Endothelial cell of umbilical vein (primary cell): Measurements from ENCODE around the gene ZNF160. TPM values are rescaled to one million over a fixed set of nuclear protein-coding genes. Genes with fewer than 3 reads are reported as not detected.

ENCODE experiments used
- BruUV-seq: library from RNA; stranded (reverse); fragments of 400-500 nt; replicated peaks from 2 replicates; lab custom pipeline; 2021; lab: Mats Ljungman, UMichigan
- CTCF ChIA-PET: fragments of 300-600, 350-600 bp; sonication (Branson Sonifier 250); formaldehyde crosslinking; loops from one replicate; lab custom pipeline; 2021; ENCODE audit warnings: antibody characterized with exemption, inconsistent platforms; lab: Charles Lee
- POLR2A ChIA-PET: fragments of 300-600, 350-600 bp; sonication (Branson Sonifier 250); formaldehyde crosslinking; loops from one replicate; lab custom pipeline; 2021; ENCODE audit warnings: antibody characterized with exemption, inconsistent platforms; lab: Charles Lee
- DNase-seq: peaks from one replicate; pipeline ENCODE4 v3.0.0-alpha.2; 2011; ENCODE audit warnings: low read depth, low spot score
- FAIRE-seq: peaks from 2 replicates; lab custom pipeline; 2011; peaks lifted over from hg19 to GRCh38; lab: Jason Lieb, UNC
- H2AFZ ChIP-seq: 2 replicates; pipeline ENCODE4 v1.6.0; 2012; ENCODE audit warnings: low read depth, low read length, control low read depth, inconsistent platforms
- H3K27ac ChIP-seq: 2 replicates; pipeline ENCODE4 v1.5.1; 2011; ENCODE audit warnings: low read depth, mild to moderate bottlenecking, control low read depth, low read length, moderate library complexity; ENCODE audit not compliant: insufficient read depth
- H3K27me3 ChIP-seq, 2 experiments: 2 replicates each; pipeline versions ENCODE4 v1.6.0 to v1.6.1; 2011; ENCODE audit warnings: low read length in 2 of 2, mixed read lengths in 1 of 2; ENCODE audit not compliant: control insufficient read depth in 2 of 2, insufficient read depth in 2 of 2
- H3K36me3 ChIP-seq, 2 experiments: 2 replicates in 1 of 2; 3 replicates in 1 of 2; pipeline ENCODE4 v1.5.1; 2011; ENCODE audit warnings: low read length in 2 of 2, mild to moderate bottlenecking in 1 of 2, moderate library complexity in 1 of 2; ENCODE audit not compliant: control insufficient read depth in 2 of 2, insufficient read depth in 2 of 2; ENCODE audit errors: extremely low read depth in 1 of 2
- H3K4me1 ChIP-seq: 3 replicates; pipeline ENCODE4 v1.5.1; 2011; ENCODE audit warnings: mild to moderate bottlenecking, low read length; ENCODE audit not compliant: control insufficient read depth, insufficient read depth; ENCODE audit errors: extremely low read depth
- H3K4me2 ChIP-seq: 2 replicates; pipeline ENCODE4 v1.6.1; 2011; ENCODE audit warnings: low read length, control low read depth, mixed read lengths; ENCODE audit not compliant: insufficient read depth
- H3K4me3 ChIP-seq, 3 experiments: fragments of 200-600 bp in 1 of 3; sonication (generic), shearing (Covaris generic) in 1 of 3; replicated peaks in 1 of 3; 2 replicates each; pipeline ENCODE4 v1.5.1; 2011 to 2016; ENCODE audit warnings: control low read depth in 3 of 3, low read length in 3 of 3, mild to moderate bottlenecking in 2 of 3, inconsistent platforms in 1 of 3, low read depth in 1 of 3, moderate library complexity in 1 of 3; ENCODE audit not compliant: insufficient read depth in 1 of 3
- H3K79me2 ChIP-seq: 2 replicates; pipeline ENCODE4 v1.6.0; 2012; ENCODE audit warnings: low read length, inconsistent platforms; ENCODE audit not compliant: control insufficient read depth, insufficient read depth
- H3K9ac ChIP-seq: replicated peaks from 2 replicates; pipeline ENCODE3; 2011; ENCODE audit warnings: low read length, control low read depth; ENCODE audit not compliant: insufficient read depth; ENCODE audit errors: extremely low read depth
- H3K9me1 ChIP-seq: replicated peaks from 3 replicates; pipeline ENCODE4 v1.6.0; 2011; ENCODE audit warnings: mild to moderate bottlenecking, low read length; ENCODE audit not compliant: control insufficient read depth, insufficient read depth; ENCODE audit errors: extremely low read depth
- H3K9me3 ChIP-seq: replicated peaks from 2 replicates; pipeline ENCODE4 v1.5.1; 2012; ENCODE audit warnings: low read length, inconsistent platforms; ENCODE audit not compliant: control insufficient read depth, insufficient read depth
- H4K20me1 ChIP-seq: replicated peaks from 2 replicates; pipeline ENCODE3; 2011; ENCODE audit warnings: mild to moderate bottlenecking, low read length; ENCODE audit not compliant: control insufficient read depth, insufficient read depth; ENCODE audit errors: extremely low read depth
- CTCF ChIP-seq, 2 donors: IDR thresholded peaks; 1 replicate in 1 of 2; 2 replicates in 1 of 2; pipeline ENCODE4 v1.5.1; 2011; ENCODE audit warnings: low read length in 2 of 2, mild to moderate bottlenecking in 2 of 2, moderate library complexity in 2 of 2, control low read depth in 1 of 2, inconsistent platforms in 1 of 2, low read depth in 1 of 2; ENCODE audit not compliant: insufficient read depth in 1 of 2; ENCODE audit errors: extremely low read depth in 1 of 2
- EZH2 ChIP-seq: IDR thresholded peaks from 2 replicates; pipeline ENCODE4 v1.6.1; 2012; ENCODE audit warnings: borderline replicate concordance, low read depth, mild to moderate bottlenecking, moderate library complexity, low read length, inconsistent platforms; ENCODE audit not compliant: severe bottlenecking
- FOS ChIP-seq: IDR thresholded peaks from 2 replicates; pipeline ENCODE4 v1.6.1; 2011; ENCODE audit warnings: mild to moderate bottlenecking, low read length, moderate library complexity, borderline replicate concordance; ENCODE audit not compliant: insufficient read depth
- GATA2 ChIP-seq: IDR thresholded peaks from 2 replicates; pipeline ENCODE4 v1.7.0; 2011; ENCODE audit warnings: low read depth, mild to moderate bottlenecking, moderate library complexity, mixed read lengths, low read length; ENCODE audit not compliant: insufficient read length, insufficient read depth
- JUN ChIP-seq: IDR thresholded peaks from 2 replicates; pipeline ENCODE4 v1.6.1; 2011; ENCODE audit warnings: borderline replicate concordance, low read depth; ENCODE audit not compliant: insufficient read length, insufficient read depth
- MAX ChIP-seq: IDR thresholded peaks from 2 replicates; pipeline ENCODE4 v1.6.1; 2011; ENCODE audit not compliant: insufficient read depth, insufficient read length
- MYC ChIP-seq: IDR thresholded peaks from one replicate; pipeline ENCODE4 v1.6.1; 2011; ENCODE audit warnings: mild to moderate bottlenecking, low read depth, low read length
- POLR2A ChIP-seq: IDR thresholded peaks from 2 replicates; pipeline ENCODE4 v1.6.1; 2012; ENCODE audit warnings: low read depth, mild to moderate bottlenecking, control low read depth, low read length
- POLR2AphosphoS5 ChIP-seq: IDR thresholded peaks from 2 replicates; pipeline ENCODE4 v1.6.1; 2012; ENCODE audit warnings: low read depth, mild to moderate bottlenecking, control low read depth, low read length, moderate library complexity; ENCODE audit not compliant: insufficient read depth
- dilution Hi-C: fragments of 300-500 bp; cut with MboI; formaldehyde crosslinking; loops from one replicate; pipeline ENCODE4 v1.15.0; 2019; ENCODE audit warnings: low sequenced_read_pairs; ENCODE audit not compliant: extremely low pct_ligation_motif_present
- intact Hi-C: fragments of 100-400 bp; cut with micrococcal nuclease; formaldehyde crosslinking; loops from one replicate; pipeline ENCODE4 v1.10.0; 2022
- polyA plus RNA-seq, 4 experiments: library from polyadenylated mRNA; depleted of rRNA in 3 of 4; stranded (reverse) in 3 of 4; unstranded in 1 of 4; fragments of >200 nt; gene quantifications; 2 replicates each; pipeline versions ENCODE4 v1.2.1 to v1.2.3, GENCODE V29; 2011 to 2012; ENCODE audit warnings: missing spikeins in 1 of 4
- total RNA-seq: library from RNA; stranded (reverse); gene quantifications from 2 replicates; pipeline ENCODE4 v1.2.3, GENCODE V29; 2021

ZNF160 gene
- total and polyA plus RNA-seq, 2 donors (not counting 3 experiments of a cell fraction or from before 2014, with no cell fraction given), result 11.3 to 16.4 TPM

- H3K4me3 ChIP-seq, result no peak overlapping the region
- no peaks in the 10 kb centered on the region for H3K27me3 ChIP-seq
- no peak for DNase-seq
- no peaks in the 10 kb centered on the region for H3K79me2 ChIP-seq
- H3K4me1 ChIP-seq, result no peaks in the 10 kb centered on the region
- dilution Hi-C loops (no loop called here), intact Hi-C loops (no loop called here)
- no peak for FAIRE-seq
- no peak overlapping the region for H3K9ac ChIP-seq
- H3K9me3 ChIP-seq, result peaks cover 18% of the 10 kb centered on the region
- POLR2A ChIA-PET, result no interaction called here
- H2AFZ ChIP-seq, result no peak overlapping the region
- no peak overlapping the region for H3K4me2 ChIP-seq
- H3K9me1 ChIP-seq, result no peaks in the 10 kb centered on the region
- CTCF ChIA-PET, result no interaction called here
- TF ChIP-seq MYC, result no peak
- TF ChIP-seq EZH2, result no peak
- no peak for TF ChIP-seq GATA2
- no peak for TF ChIP-seq FOS
- TF ChIP-seq JUN, result no peak
- TF ChIP-seq POLR2AphosphoS5, result no peak
- TF ChIP-seq MAX, result no peak
- no peak for TF ChIP-seq POLR2A
- TF ChIP-seq CTCF (IDR thresholded peaks at IDR 0.05; ENCODE audit: extremely low read depth in 1 of 2, insufficient read depth in 1 of 2, low read depth in 1 of 2, low read length in 2 of 2), result no peak
- no TSS peak for BruUV-seq
- no peak overlapping the region for H3K27ac ChIP-seq
- no peaks in the 10 kb centered on the region for H4K20me1 ChIP-seq
- peaks cover 0 to 3% of the 10 kb centered on the region in 2 experiments for H3K36me3 ChIP-seq
Measured at GRCh38 chr19:53140351-53140750, 37.1 kb upstream of the ZNF160 start.
